Stimulated activated naive B cell treated with anti-CD40 and anti-IgM and Interleukin-4, amounts not matched to agents 10 μg/mL and 1 μg/mL and 100 μg/mL, for 72 hours (primary cell): ENCODE measurements around the gene PTRHD1.
"Not testable (repeated sequence)": the region's sequence is repeated elsewhere in the genome, so short reads cannot be mapped to it uniquely, and the experiment has no call there.

ENCODE experiments used
- ATAC-seq, 2 donors: fragments of 150-1000 bp; cut with Tn5 transposase; replicated peaks; 2 replicates each; pipeline ENCODE4 v1.10.0; 2021; ENCODE audit warnings: moderate library complexity in 1 of 2
- DNase-seq: peaks from one replicate; pipeline ENCODE4 v3.0.0; 2021
- H3K27ac Mint-ChIP-seq: one replicate; pipeline ENCODE4 v1.8.0; 2022; ENCODE audit warnings: mild to moderate bottlenecking, mixed read lengths
- H3K27me3 Mint-ChIP-seq, 2 donors: one replicate each; pipeline ENCODE4 v1.8.0; 2022; ENCODE audit warnings: mixed read lengths in 2 of 2
- H3K36me3 Mint-ChIP-seq, 2 donors: one replicate each; pipeline ENCODE4 v1.8.0; 2022; ENCODE audit warnings: mixed read lengths in 2 of 2, mild to moderate bottlenecking in 1 of 2
- H3K4me1 Mint-ChIP-seq, 2 donors: one replicate each; pipeline ENCODE4 v1.8.0; 2022; ENCODE audit warnings: mixed read lengths in 2 of 2, mild to moderate bottlenecking in 1 of 2
- H3K4me3 Mint-ChIP-seq, 2 donors: one replicate each; pipeline ENCODE4 v1.8.0; 2022; ENCODE audit warnings: mild to moderate bottlenecking in 2 of 2, mixed read lengths in 2 of 2, moderate library complexity in 1 of 2
- H3K9me3 Mint-ChIP-seq, 2 donors: one replicate each; pipeline ENCODE4 v1.8.0; 2022; ENCODE audit warnings: mixed read lengths in 2 of 2, mild to moderate bottlenecking in 1 of 2

Gene PTRHD1, protein sequence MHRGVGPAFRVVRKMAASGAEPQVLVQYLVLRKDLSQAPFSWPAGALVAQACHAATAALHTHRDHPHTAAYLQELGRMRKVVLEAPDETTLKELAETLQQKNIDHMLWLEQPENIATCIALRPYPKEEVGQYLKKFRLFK

GRCh38 chr2:24792874-24793760 is at the start of gene PTRHD1, which contains the start of gene CENPO:
PTRHD1 (minus strand) TSS chr2:24793391; CDS start chr2:24793377, 14 bp downstream.
CENPO (plus strand) TSS chr2:24793425; CDS start chr2:24793920, 495 bp downstream.
- H3K4me1 Mint-ChIP-seq, result peaks cover 8 to 26% of the 10 kb centered on the region in 2 donors
- ATAC-seq (peak; percentile 98), DNase-seq (peak; percentile 94)
- peaks cover 33 to 42% of the 10 kb centered on the region in 2 donors for H3K36me3 Mint-ChIP-seq
- H3K9me3 Mint-ChIP-seq, result no peaks in the 10 kb centered on the region
- H3K27me3 Mint-ChIP-seq, result peaks cover 0 to 9% of the 10 kb centered on the region in 2 donors
- H3K27ac Mint-ChIP-seq, result peak within 1 kb of the TSS; percentile 100
- peak within 1 kb of the TSS; percentile 96 to 99 for H3K4me3 Mint-ChIP-seq

DNA sequence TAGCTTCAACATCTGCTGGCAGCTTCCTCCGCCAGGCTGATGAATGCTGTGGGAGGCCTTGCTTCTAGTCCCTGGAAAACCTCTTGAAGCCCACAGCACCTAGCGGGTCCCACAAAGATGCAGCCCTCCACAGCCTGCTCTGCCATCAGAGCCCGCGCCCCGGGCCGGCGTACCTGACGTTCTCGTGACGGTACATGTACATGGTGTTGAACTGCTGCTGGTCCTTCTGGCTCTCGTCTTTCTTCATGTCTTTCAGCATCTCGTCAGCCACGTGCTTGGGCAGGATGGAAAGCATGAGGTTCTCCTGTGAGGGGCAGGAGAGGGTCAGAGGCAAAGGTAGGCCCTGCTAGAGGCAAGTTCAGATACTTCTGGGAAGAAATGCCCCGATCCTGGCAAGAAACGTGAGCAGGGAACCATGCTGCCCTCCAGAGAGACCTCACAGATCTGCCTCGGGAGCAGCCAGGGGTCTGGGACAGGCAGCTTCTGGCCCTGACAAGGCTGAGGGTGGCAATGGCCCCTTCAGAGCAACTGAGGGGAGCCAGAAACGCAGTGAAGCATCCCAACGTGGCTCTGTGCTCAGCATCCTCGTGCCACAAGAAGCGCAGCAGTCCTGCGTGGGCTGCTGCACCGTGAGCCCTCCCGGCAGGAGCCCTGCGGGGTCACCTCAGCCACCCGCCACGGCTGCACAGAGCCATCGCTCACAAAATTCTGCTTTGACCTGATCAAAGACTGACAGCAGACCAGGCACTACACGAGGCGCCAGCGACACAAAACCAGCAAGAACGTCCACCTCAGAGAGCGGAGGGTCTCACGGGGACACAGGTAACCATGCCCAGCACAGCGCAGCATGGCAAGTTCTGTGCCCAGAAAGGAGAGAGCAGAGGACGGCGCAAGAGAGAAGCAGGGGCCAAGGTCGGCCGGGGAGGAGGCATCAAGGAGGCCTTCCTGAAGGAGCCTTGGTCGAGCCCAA is 49.2 kb upstream of the PTRHD1 start:
- H3K27ac Mint-ChIP-seq, result peak overlapping the region; percentile 47
- DNase-seq (no peak), ATAC-seq (no peak)
- H3K9me3 Mint-ChIP-seq, result peaks cover 3 to 7% of the 10 kb centered on the region in 2 donors
- H3K27me3 Mint-ChIP-seq, result no peaks in the 10 kb centered on the region
- peaks cover 3% of the 10 kb centered on the region in 2 donors for H3K4me1 Mint-ChIP-seq
- H3K4me3 Mint-ChIP-seq, result no peak overlapping the region
- H3K36me3 Mint-ChIP-seq, result peaks cover 66 to 80% of the 10 kb centered on the region in 2 donors

- Mint-ChIP-seq H3K27me3 (no peaks in the 10 kb centered on the region), H3K36me3 (peaks cover 65 to 80% of the 10 kb centered on the region in 2 donors), H3K27ac (no peak overlapping the region), H3K4me1 (no peaks in the 10 kb centered on the region), H3K9me3 (no peaks in the 10 kb centered on the region), H3K4me3 (no peak overlapping the region)
- DNase-seq (no peak), ATAC-seq (no peak)
These were observed 48.1 kb upstream of the PTRHD1 start for GRCh38 chr2:24840962-24841945.

- no peaks in the 10 kb centered on the region for H3K27me3 Mint-ChIP-seq
- H3K9me3 Mint-ChIP-seq, result no peaks in the 10 kb centered on the region
- H3K4me3 Mint-ChIP-seq, result no peak overlapping the region
- no peaks in the 10 kb centered on the region for H3K4me1 Mint-ChIP-seq
- no peak overlapping the region for H3K27ac Mint-ChIP-seq
- peaks cover 63 to 79% of the 10 kb centered on the region in 2 donors for H3K36me3 Mint-ChIP-seq
- DNase-seq (no peak), ATAC-seq (no peak)
These were observed 47.1 kb upstream of the PTRHD1 start for GRCh38 chr2:24840164-24840869.

DNA sequence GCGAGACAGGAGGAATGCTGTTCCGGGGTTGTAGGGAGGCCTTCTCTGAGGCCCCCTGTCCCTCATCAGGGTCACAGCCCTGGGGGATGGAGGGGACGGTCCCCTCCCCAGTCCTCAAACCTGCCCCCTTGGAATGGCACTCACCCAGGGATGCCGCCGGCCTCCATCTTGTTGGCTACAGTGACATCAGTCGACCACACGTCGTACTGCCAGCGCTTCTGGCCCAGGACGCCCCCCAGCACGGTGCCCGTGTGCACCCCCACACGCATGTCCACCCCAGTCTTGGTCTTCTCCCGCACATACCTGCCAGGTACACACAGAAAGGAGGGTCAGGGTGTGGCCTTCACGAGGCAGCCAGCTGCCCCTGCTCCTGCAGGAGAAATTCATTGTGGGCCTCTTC is 46.5 kb upstream of the PTRHD1 start:
- DNase-seq (no peak), ATAC-seq (no peak)
- H3K36me3 Mint-ChIP-seq, result peaks cover 62 to 78% of the 10 kb centered on the region in 2 donors
- peak overlapping the region; percentile 20 for H3K27ac Mint-ChIP-seq
- H3K27me3 Mint-ChIP-seq, result no peaks in the 10 kb centered on the region
- no peaks in the 10 kb centered on the region for H3K4me1 Mint-ChIP-seq
- H3K9me3 Mint-ChIP-seq, result no peaks in the 10 kb centered on the region
- no peak overlapping the region for H3K4me3 Mint-ChIP-seq

GRCh38 chr2:24838541-24838940 is 45.4 kb upstream of the PTRHD1 start:
- H3K27me3 Mint-ChIP-seq, result no peaks in the 10 kb centered on the region
- no peak for ATAC-seq
- no peak for DNase-seq
- no peaks in the 10 kb centered on the region for H3K9me3 Mint-ChIP-seq
- no peak overlapping the region for H3K27ac Mint-ChIP-seq
- no peaks in the 10 kb centered on the region for H3K4me1 Mint-ChIP-seq
- H3K4me3 Mint-ChIP-seq, result no peak overlapping the region
- H3K36me3 Mint-ChIP-seq, result peaks cover 62 to 82% of the 10 kb centered on the region in 2 donors

- Mint-ChIP-seq H3K4me3 (no peak overlapping the region), H3K4me1 (no peaks in the 10 kb centered on the region)
- no peak for ATAC-seq
These were observed 44.9 kb upstream of the PTRHD1 start for GRCh38 chr2:24837996-24838513.

GRCh38 chr2:24836706-24837105 is 43.5 kb upstream of the PTRHD1 start:
- no peak for DNase-seq
- Mint-ChIP-seq H3K4me3 (no peak overlapping the region), H3K9me3 (no peaks in the 10 kb centered on the region), H3K27ac (no peak overlapping the region), H3K27me3 (no peaks in the 10 kb centered on the region), H3K36me3 (peaks cover 63 to 82% of the 10 kb centered on the region in 2 donors), H3K4me1 (no peaks in the 10 kb centered on the region)
- ATAC-seq, result no peak

More at GRCh38 chr2:24837996-24838513, 44.9 kb upstream of the PTRHD1 start:
- no peak for DNase-seq
- H3K27me3 Mint-ChIP-seq, result no peaks in the 10 kb centered on the region
- no peaks in the 10 kb centered on the region for H3K9me3 Mint-ChIP-seq
- H3K27ac Mint-ChIP-seq, result no peak overlapping the region
- H3K36me3 Mint-ChIP-seq, result peaks cover 61 to 83% of the 10 kb centered on the region in 2 donors

GRCh38 chr2:24836206-24836605 is 43.0 kb upstream of the PTRHD1 start:
- H3K36me3 Mint-ChIP-seq, result peaks cover 66 to 82% of the 10 kb centered on the region in 2 donors
- DNase-seq, result no peak
- no peak overlapping the region for H3K4me3 Mint-ChIP-seq
- no peak for ATAC-seq
- no peaks in the 10 kb centered on the region for H3K9me3 Mint-ChIP-seq
- no peaks in the 10 kb centered on the region for H3K27me3 Mint-ChIP-seq
- H3K27ac Mint-ChIP-seq, result no peak overlapping the region
- H3K4me1 Mint-ChIP-seq, result no peaks in the 10 kb centered on the region

- H3K27ac Mint-ChIP-seq, H3K27me3 Mint-ChIP-seq, H3K4me3 Mint-ChIP-seq, H3K9me3 Mint-ChIP-seq, ATAC-seq, H3K4me1 Mint-ChIP-seq, DNase-seq: not testable (repeated sequence)
- H3K36me3 Mint-ChIP-seq, result peaks cover 63 to 77% of the 10 kb centered on the region in 2 donors
These were observed 42.2 kb upstream of the PTRHD1 start for GRCh38 chr2:24835411-24835810.

- no peak for ATAC-seq
- Mint-ChIP-seq H3K9me3 (no peaks in the 10 kb centered on the region), H3K36me3 (peaks cover 58 to 76% of the 10 kb centered on the region in 2 donors), H3K27ac (peak overlapping the region; percentile 9), H3K27me3 (no peaks in the 10 kb centered on the region), H3K4me3 (no peak overlapping the region), H3K4me1 (no peaks in the 10 kb centered on the region)
- DNase-seq, result no peak
These were observed 41.7 kb upstream of the PTRHD1 start for GRCh38 chr2:24834733-24835395.
